HL-60/S4 treated with phorbol 12-myristate 13-acetate at 8.2 ng/mL for 4 days and 3 days (cell line): ENCODE results near the gene MXD4.
"Not testable (repeated sequence)": the region's sequence is repeated elsewhere in the genome, so short reads cannot be mapped to it uniquely, and the experiment has no call there.

Experiments used
- in situ Hi-C: fragments of 300-500 bp; cut with MboI; formaldehyde crosslinking; loops from 2 replicates; pipeline ENCODE4 v1.15.0; 2022; ENCODE audit warnings: low sequenced_read_pairs

Gene MXD4

DNA sequence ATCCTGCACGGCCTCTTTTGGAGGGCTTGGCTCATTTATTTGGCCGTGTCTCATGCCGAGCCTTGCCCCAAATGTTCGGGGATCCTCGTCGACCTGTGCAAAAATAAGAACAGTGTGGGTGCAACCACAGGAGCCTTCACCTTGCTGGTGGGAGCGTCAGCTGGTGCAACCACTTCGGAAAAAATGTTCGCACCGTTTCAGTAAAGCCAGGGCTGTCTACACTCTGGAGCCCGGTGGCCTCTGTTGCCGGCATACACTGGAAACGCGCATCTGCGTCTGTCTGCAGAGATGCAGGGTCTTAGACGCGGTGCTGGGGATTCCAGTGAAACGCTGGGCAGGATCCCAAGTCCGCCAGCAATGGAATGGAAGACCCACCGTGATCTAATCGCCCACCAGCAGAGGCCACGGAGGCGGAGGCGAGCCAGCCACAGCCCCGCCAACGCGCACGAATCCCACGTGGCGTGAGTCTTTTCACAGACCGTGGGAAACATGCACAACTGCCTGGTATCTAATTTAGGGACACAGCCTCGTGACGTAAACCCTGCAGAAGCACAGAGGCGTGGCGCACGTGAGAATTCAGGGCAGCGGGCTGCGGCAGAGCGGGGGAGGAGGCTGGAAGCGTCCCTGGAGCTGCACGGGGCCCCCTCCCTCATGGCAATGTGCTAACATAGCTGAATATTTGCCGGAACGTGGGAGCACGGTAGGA lies 13.8 kb upstream of the MXD4 start:
- in situ Hi-C loops = no loop called here

- in situ Hi-C loops = not testable (repeated sequence)
Observed at GRCh38 chr4:2275044-2275397, 13.1 kb upstream of the MXD4 start.

- in situ Hi-C loops = no loop called here
Observed at GRCh38 chr4:2274320-2275043, 12.6 kb upstream of the MXD4 start.

GRCh38 chr4:2273657-2274319 lies 11.9 kb upstream of the MXD4 start:
- in situ Hi-C loops = no loop called here

DNA sequence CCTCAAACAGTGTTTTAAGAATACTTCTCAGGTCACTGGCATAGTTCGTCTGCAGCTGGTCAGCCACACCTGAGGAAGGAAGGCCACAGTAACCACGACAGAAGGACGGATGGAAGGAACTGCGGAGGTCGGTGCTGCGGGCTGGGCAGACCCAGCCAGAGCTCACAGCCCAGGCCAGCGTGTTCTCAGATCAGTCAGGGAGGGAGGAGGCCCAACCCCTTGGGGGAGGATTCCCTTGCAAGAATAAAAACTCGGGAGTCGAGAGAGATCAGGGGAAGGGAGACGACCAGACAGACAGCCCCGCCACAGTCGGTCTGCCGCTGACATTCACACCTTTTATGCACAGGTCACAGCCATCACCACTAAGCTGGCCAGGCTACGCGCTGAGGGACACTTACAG lies 11.3 kb upstream of the MXD4 start:
- in situ Hi-C loops = no loop called here

DNA sequence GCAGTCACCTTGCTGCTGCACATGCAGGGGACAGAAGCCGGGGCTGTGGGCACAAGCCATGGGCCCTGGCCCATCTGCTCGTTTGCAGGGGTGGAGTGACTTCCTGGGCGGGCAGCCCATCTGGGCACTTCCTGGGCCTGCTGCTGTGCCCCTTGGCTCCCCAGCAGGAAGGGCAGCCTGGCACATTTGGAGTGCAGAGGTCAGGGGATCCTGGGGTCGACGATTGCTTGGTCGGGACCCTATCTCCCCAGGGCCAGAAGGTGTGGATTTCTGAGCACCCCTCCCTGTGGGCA lies 10.9 kb upstream of the MXD4 start:
- in situ Hi-C loops = no loop called here

- in situ Hi-C loops = no loop called here
Observed at GRCh38 chr4:2272026-2272827, 10.3 kb upstream of the MXD4 start.

DNA sequence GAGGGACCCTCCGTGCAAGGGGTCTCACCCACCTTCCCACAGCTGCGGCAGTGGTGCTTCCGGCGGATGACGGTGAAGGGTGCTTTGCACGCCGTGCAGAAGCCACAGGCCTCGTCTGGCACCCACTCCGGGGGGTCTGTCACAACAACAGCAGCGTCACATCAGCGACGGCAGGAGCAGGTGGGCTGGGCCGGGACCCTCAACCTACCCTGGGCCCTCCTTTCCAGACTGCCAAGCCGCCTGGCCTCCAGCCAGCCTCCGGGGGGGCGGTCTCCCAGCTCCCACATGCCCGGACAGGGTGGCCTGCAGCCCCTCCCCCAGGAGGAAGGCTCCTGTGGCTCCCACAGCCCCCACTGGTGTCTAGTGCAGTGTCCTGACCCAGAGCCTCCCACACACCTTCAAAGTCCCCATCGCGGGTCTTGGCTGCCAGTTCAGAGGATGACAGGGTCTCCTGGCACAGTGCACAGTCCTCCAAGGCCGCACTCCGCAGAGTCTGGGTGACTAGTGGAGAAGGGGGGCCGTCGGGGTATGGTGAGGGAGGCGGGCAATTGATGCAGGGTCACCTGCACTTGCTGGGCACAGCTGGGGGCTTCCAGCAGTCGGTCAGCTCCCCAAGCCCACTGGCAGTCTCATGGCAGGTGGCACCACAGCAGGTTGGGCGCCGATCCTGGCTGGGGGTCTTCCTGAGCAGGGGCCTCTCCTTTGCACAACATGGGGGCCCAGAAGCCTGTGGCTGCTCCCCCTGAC lies 9.5 kb upstream of the MXD4 start:
- in situ Hi-C loops = no loop called here

- in situ Hi-C loops = no loop called here
Observed at GRCh38 chr4:2270341-2271165, 8.6 kb upstream of the MXD4 start.

DNA sequence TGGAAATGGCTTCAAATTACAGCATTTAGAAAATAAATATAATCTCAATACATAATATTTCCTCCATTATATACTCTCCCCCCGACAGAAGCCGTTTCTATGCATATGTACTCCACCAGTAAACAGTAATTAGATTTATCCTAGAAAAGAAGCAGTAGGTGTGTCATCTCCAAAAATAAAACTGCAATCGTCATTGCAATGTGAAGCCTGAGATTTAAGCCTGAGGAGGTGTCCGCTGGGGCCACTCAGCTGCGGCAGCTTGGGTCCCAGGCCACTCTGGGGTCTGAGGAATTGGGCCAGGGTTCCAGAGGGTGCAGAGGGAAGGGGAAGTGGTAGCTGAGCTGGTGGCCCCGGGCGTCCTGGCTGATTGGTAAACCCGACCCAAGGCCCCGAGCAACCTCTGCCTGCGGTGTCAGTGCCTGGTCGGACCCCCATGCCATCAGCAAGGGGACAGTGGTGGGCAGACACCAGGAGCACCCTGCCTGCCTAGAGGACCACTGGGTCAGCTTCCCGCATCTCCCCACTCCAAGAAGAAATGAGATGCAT lies 7.8 kb upstream of the MXD4 start:
- in situ Hi-C loops = no loop called here

DNA sequence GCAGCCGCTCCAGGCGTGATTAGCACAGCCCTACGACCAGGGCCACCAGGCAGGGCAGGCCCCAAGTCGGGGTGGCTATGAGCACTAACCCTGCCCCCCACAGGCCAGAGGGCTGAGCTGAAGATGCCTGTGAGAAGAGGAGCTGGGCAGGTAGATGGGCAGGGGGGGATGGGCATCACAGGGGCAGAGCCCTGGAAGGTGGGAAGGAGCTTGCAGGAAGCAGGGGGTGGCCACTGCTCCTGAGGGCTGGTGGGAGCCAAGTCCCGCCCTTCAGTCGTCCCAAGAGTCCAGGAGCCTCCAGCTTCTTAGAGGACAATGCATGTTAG lies 7.3 kb upstream of the MXD4 start:
- in situ Hi-C loops = no loop called here

DNA sequence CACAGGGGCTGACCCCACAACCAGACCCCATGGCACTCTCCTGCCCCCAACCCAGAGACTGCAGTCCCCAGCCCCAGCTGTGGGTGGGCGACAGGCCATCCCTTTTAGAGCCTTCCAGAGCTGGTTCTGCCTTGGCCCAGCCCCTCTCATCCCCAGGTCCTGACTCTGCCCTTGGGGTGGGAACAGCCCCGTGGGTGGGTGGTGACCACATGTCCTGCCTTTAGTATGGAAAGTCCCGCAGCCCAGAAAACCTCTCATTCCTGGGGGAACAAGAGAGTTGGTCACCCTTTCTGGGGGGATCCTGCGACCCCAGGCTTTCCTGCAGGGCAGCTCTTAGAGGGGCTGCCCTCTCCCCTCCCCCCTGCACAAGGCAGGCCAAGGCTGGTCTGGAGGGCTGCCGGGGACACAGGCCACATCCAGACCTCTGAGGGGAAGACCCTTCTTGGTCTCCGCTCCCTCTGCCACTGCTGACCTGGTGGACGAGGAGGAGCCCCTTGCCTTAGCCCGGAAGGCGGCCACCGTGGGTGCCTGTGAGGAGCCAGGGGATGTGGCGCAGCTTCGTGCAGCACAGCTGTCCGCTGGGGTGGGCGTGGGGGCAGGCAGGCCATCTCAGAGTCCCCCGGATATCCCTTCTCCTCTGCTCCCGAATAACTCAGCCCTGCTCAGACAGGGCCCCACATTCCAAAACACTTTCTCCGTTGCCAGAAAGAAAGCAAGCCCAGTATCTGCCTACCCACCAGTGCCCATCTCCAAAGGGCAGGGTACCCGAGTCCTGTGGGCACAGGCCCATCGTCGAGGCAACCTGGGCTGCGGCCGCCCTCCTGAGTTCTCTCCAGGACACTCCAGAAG lies 6.7 kb upstream of the MXD4 start:
- in situ Hi-C loops = no loop called here

DNA sequence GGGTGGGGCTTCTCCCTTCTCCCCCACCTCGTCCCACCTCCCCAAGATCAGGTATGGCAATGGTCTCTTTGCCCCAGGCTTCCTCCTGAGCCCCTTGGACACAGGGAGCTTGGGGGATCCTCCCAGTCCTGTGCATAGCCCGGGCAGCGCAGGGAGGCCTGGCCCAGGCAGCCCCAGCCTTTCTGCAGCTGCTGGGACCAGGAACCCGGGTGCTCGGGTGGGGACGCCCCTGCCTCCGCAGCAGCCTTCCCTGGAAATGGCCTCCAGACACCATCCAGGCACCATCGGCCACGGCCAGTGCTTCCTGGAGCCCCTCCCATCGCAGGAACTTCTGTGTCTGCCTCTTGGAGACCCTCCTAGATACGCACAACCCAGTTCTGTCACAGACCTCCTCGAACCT lies 5.9 kb upstream of the MXD4 start:
- in situ Hi-C loops = no loop called here

DNA sequence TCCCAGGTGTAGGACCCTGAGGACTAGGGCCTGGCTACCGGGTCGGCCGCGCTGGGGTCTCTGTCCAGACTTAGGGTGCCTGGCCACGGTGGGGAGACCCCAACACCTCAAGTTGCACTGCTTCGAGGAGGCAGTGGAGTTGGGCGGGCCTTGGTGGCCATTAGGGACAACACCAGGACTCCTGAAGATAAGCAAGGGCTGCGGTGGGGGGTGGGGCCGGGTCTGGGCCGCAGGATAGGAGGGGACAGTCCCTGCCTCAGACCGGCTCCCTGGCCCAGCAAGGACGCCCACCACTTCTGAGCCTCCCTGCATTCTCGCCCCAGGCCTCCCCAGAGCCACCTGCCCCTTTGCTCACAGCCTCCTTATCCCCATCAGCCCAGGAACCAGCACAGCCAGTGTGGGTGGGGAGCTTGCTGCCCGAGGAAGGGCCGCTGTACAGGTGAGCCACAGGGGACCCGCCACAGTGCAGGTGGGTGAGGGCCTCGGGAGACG lies 5.5 kb upstream of the MXD4 start:
- in situ Hi-C loops = no loop called here

- in situ Hi-C loops = no loop called here
Observed at GRCh38 chr4:2266821-2267220, 4.9 kb upstream of the MXD4 start.

- in situ Hi-C loops = no loop called here
Observed at GRCh38 chr4:2266181-2266580, 4.3 kb upstream of the MXD4 start.

DNA sequence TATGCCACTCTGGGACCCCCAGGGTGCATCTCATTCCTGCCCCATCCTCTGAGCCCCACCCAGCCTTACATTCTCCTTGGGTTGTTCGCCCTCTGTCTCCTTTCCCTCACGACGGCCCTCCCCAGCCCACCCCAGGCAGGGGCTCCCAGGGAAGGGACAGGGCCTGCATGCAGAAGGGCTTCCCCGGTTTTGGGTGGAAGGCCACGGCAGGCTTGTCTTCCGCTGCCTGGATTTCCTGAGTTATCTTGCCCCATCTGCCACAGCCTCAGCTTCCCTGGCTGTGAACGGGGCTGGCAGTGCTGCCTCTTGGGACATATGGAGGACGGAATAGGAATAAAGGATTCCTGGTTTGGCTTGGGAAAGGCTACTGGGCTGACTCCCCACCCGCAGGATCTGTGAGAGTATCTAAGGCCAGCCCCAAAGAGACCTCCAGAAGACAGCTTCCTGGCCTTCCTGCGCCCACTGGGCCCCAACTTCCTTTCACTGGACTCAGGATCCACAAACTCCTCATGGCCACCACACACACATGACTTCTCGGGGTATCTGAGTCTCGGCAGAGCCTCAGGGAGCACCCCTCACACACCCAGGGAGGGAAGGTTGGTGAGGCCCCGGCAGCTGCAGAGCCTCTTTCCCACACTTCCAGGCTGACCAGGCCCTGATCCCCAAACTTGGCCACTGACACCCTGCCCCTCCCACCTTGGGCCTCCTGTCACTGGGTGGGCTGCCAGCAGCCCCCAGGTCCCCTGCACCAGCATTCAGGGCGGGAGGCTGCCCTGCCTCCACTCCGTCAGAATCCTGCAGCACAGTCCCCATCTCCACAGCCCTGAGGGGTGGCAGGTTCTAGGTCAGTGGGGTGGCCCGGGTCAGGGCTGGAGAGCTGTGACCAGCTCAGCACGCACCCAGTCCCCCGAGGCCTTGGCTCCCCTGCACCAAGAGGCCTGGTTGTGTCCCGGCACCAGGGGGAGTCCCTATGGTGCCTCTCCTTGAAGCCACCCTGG lies 3.5 kb upstream of the MXD4 start:
- in situ Hi-C loops = no loop called here
